22Rv1 (cell line): ENCODE data around the gene DUSP18.

Source experiments
- H3K27ac ChIP-seq: fragments of 450-650 bp; 2 replicates; pipeline ENCODE4 v1.5.1; 2017
- ZFX ChIP-seq: fragments of 450-650 bp; IDR thresholded peaks from 2 replicates; pipeline ENCODE4 v1.6.1; 2017; ENCODE audit warnings: antibody characterized with exemption, borderline replicate concordance
- TF ChIP-seq, protein P1 (sequence below): fragments of 450-650 bp; IDR thresholded peaks from 2 replicates; pipeline ENCODE4 v1.5.1; 2017; ENCODE audit warnings: mild to moderate bottlenecking

The DUSP18 gene

DNA sequence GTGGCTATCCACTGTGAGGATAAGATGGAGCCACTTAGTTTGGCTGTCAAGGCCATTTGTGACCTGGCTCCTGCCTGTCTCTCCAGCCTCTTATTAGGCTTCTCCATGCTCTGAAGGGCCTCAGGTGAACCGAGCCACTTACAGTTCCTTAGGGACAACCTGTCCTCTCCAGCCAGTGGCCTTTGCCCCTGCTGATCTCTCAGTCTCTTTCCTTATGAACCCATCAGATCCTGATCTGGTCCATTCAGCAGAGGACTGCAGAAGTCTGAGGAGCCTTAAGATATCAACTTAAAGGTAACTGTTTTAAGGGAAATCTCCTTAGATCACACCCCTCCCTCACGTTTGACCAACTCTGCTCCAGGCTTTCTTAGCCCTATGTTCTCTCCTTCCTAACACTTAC, 2.4 kb downstream of the DUSP18 start:
- TF ChIP-seq ZFX: no peak
- TF ChIP-seq, protein P1, sequence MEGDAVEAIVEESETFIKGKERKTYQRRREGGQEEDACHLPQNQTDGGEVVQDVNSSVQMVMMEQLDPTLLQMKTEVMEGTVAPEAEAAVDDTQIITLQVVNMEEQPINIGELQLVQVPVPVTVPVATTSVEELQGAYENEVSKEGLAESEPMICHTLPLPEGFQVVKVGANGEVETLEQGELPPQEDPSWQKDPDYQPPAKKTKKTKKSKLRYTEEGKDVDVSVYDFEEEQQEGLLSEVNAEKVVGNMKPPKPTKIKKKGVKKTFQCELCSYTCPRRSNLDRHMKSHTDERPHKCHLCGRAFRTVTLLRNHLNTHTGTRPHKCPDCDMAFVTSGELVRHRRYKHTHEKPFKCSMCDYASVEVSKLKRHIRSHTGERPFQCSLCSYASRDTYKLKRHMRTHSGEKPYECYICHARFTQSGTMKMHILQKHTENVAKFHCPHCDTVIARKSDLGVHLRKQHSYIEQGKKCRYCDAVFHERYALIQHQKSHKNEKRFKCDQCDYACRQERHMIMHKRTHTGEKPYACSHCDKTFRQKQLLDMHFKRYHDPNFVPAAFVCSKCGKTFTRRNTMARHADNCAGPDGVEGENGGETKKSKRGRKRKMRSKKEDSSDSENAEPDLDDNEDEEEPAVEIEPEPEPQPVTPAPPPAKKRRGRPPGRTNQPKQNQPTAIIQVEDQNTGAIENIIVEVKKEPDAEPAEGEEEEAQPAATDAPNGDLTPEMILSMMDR: no peak

DNA sequence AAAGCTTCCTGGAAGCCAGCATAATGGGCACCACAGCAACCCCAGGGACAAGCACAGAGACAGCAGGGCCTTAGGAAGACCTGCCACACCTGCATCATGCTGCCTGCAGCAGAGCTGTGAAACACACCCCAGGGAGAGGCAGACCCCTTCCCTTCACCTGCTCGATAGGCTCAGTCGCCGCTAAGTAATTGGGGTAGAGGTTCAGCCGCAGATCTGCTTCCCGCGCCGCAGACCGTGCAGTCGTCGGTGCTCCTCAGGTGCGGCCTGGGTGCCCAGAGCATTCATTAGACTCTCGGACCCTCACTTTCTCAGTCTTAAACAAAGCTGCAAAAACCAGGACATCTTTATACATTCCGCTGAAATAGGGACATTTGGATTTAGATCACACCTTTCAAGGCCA, 2.9 kb downstream of the DUSP18 start:
- no peak overlapping the region for H3K27ac ChIP-seq
- no peak for TF ChIP-seq ZFX

More for the DNA sequence above, 2.4 kb downstream of the DUSP18 start:
- H3K27ac ChIP-seq: no peak overlapping the region

DNA sequence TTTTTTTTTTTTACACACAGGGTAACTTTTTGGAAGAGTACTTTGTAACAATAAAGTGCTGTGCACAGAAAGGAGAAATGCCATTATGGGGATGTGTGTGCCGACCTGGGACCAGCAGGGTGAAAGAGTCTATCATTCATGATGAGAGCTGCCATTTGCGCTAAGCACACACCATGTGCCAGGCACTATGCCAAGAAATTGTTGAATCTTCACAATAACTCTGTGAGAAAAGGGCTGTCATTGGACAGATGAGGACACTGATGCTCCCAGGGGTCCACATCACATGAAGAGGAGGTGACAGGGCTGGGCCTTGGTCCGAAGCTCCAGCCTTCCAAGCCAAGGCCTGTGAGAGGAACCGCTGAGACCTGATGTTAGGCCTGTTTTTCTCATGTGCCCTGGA, 5.6 kb downstream of the DUSP18 start:
- TF ChIP-seq ZFX: no peak
- TF ChIP-seq, protein P1: no peak

DNA sequence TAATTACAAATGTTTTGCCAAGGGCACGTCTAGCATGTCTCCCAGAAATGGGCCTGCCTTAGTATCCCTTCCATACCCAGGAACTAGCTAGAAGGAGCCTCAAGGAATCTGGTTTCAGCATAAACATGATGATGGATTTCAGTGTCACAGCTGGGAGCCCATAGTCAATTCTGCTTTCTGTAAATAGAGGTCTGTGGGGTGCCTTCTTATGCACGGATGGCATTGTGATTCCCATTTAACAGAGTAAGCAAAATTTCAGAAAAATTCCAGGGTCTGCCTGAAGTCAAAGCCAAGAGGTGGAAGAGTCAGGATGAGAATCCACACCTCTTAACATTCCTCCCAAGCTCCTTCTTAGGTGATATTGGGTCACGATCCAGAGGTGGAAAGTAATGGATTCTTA, 12.1 kb downstream of the DUSP18 start:
- TF ChIP-seq ZFX: no peak
- TF ChIP-seq, protein P1: no peak
- no peak overlapping the region for H3K27ac ChIP-seq

More for the DNA sequence above, 5.6 kb downstream of the DUSP18 start:
- no peak overlapping the region for H3K27ac ChIP-seq

DNA sequence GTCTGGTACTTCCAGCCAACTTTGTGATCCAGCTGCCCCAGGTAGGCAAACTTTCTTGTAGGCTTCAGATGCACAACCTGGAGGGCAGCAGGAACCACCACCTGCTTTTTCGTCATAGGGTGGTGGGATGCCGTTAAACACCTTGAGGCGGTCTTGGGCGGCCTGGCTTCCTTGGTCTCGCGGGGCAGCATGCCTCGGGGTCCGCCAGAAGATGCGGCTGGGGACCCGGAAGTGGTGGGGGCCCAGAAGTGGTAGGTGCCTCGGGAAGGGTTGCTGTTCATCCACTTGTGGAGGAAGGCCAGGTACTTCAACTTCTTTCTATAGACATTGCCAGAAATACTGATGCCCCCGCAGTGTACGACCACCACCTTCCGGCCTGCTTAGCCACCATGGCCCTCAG, 13.3 kb downstream of the DUSP18 start:
- no peak for TF ChIP-seq ZFX
- TF ChIP-seq, protein P1: no peak
- H3K27ac ChIP-seq: no peak overlapping the region

DNA sequence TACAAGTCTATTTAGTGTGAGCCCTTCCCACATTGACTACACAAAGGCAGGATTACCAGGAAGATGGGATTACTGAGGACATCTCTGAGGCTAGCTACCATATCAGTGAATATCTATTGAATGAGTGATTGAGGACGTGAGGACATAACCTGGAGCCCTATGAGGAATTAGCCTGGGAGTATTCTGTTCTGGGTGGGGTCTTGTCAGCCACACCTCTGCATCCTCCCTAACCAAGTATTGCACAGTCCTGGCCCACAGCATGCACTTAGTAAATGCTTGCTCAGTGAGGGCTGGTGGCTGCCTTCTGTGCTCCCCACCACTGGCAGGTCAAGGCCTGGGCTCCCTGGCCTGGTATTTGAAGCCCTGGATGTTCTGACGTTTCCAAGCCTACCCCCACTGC, 14.8 kb downstream of the DUSP18 start:
- no peak for TF ChIP-seq ZFX
- TF ChIP-seq, protein P1: no peak
- H3K27ac ChIP-seq: no peak overlapping the region

DNA sequence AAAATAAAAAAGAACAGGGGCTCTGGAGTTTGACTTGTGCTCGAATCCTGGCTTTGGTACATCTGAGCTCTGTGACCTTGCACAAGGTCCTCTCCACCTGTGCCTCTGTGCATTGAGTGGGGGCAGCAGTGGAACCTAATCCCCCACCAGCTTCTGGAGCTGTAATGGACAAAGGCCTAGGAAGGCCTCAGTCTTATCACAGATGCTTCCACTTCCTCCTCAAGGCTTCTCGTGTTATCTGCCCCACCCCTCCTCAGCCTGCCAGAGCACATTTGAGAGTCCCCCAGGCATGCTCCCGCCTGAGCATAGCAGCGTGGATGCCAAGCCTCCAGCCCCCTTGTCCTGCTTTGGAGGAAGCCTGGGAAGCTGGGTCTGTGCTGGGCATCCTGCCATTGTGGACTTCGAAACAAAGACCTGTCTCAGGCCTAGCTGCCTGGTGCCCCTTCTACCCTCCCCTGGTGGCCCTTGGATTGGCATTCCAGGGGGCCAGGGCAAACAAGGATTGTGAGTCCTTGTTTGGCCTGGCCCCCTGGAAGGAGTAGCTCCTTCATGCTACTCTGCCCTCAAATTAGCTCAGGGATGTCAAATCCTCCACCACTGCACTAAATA, 17.1 kb downstream of the DUSP18 start:
- H3K27ac ChIP-seq: no peak overlapping the region
- no peak for TF ChIP-seq ZFX
- TF ChIP-seq, protein P1: no peak

DNA sequence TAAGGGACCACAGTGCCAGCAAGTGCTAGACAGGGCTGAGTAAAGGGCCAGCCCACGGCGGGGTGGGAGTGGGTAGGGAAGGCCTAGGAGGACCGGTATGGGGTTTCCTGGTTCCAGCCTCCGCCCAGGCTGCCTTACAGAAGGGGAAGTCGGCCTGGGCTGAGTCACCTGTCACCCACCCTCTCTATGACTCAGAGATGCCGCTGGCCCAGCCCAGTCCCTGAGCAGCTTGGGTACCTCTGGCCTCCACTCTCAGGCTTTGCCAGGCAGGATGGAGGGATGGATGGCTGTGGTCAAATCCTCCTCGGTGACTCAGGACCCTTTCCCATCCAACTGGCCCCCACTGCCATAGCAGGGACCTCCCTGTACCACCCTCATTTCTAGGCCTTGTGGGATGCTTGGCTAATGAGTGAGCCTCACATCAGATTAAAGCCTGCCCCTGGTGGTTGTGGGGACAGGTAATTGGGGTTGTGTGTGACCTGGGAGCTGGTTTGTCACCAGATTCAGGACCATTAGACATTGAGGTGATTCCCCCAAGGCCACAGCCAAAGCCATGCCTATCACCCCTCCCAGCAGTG, 18.2 kb downstream of the DUSP18 start:
- TF ChIP-seq, protein P1: no peak
- TF ChIP-seq ZFX: no peak
- no peak overlapping the region for H3K27ac ChIP-seq
